K562 (cell line): ENCODE data around the gene R3HDM1. TPM values are rescaled to one million over a fixed set of nuclear protein-coding genes. Genes with fewer than 3 reads are reported as not detected.

Experiments used
- ARID1B ChIP-seq: fragments of 450-650 bp; IDR thresholded peaks from 2 replicates; pipeline ENCODE4 v1.6.1; 2016; ENCODE audit warnings: antibody characterized with exemption, mild to moderate bottlenecking, inconsistent platforms
- ELF4 ChIP-seq: fragments of 450-650 bp; formaldehyde crosslinking; IDR thresholded peaks from 2 replicates; pipeline ENCODE4 v1.4.0; 2022; ENCODE audit warnings: missing genetic modification characterization
- JUNB ChIP-seq: fragments of 450-650 bp; formaldehyde crosslinking; conservative IDR thresholded peaks from 2 replicates; pipeline ENCODE4 v1.4.0; 2020; ENCODE audit warnings: mild to moderate bottlenecking
- RCOR1 ChIP-seq, 2 experiments: IDR thresholded peaks; 2 replicates each; pipeline ENCODE4 v1.6.1; 2012; ENCODE audit warnings: low read depth in 2 of 2, low read length in 2 of 2, borderline replicate concordance in 1 of 2, improper control_type of control experiment in 1 of 2
- SMAD3 ChIP-seq: fragments of 450-650 bp; formaldehyde crosslinking; conservative IDR thresholded peaks from 2 replicates; pipeline ENCODE4 v1.4.0; 2020; ENCODE audit warnings: mild to moderate bottlenecking
- SP1 ChIP-seq: sonication (generic); formaldehyde crosslinking; IDR thresholded peaks from 2 replicates; pipeline ENCODE4 v1.8.1; 2022; ENCODE audit warnings: mild to moderate bottlenecking, missing genetic modification reagents
- STAT5A ChIP-seq: IDR thresholded peaks from 2 replicates; pipeline ENCODE4 v1.6.1; 2012; ENCODE audit warnings: low read length, inconsistent platforms, borderline replicate concordance
- U2AF1 ChIP-seq: fragments of 200-400 bp; formaldehyde crosslinking; optimal IDR thresholded peaks from 2 replicates; pipeline ENCODE3; 2017; ENCODE audit warnings: mild to moderate bottlenecking, low read depth, low read length, moderate library complexity
- ZBED1 ChIP-seq: IDR thresholded peaks from 2 replicates; pipeline ENCODE4 v1.6.1; 2014
- ZNF253 ChIP-seq: fragments of 250-450 bp; sonication (Bioruptor Pico); conservative IDR thresholded peaks from 2 replicates; pipeline ENCODE4 v1.6.1; 2021; ENCODE audit warnings: mild to moderate bottlenecking
- polyA plus RNA-seq, 8 experiments: library from polyadenylated mRNA; depleted of rRNA in 4 of 8; stranded (reverse) in 5 of 8; unstranded in 3 of 8; fragments of >200 nt; fragmentation: Nextera tagmentation in 2 of 8; fragmentation: Illumina TruSeq in 1 of 8; extraction: Ambion mirVana in 2 of 8; extraction: Trizol in 1 of 8; gene quantifications; 2 replicates each; pipeline versions ENCODE4 v1.2.1 to v1.2.3, GENCODE V29; 2011 to 2014; ENCODE audit warnings: inconsistent platforms in 1 of 8, missing spikeins in 1 of 8
- total RNA-seq, 7 experiments: library from RNA; depleted of rRNA in 6 of 7; stranded (reverse); fragments of >200 nt in 6 of 7; fragmentation: Illumina TruSeq in 2 of 7; extraction: Trizol in 2 of 7; gene quantifications; 2 replicates each; pipeline versions ENCODE4 v1.2.1 to v1.2.3, GENCODE V29; 2011 to 2021; ENCODE audit warnings: low replicate concordance in 1 of 7
- TF ChIP-seq, protein P1 (sequence below), 2 experiments: fragments of 450-650 bp; IDR thresholded peaks; 2 replicates each; pipeline ENCODE4 v1.6.1; 2018; ENCODE audit warnings: mild to moderate bottlenecking in 2 of 2, low read depth in 1 of 2; ENCODE audit not compliant: partially characterized antibody in 2 of 2
- TF ChIP-seq, protein P2 (sequence below): fragments of 250-450 bp; sonication (Bioruptor Pico); IDR thresholded peaks from 2 replicates; pipeline ENCODE4 v1.8.0; 2022; ENCODE audit warnings: inconsistent platforms
- TF ChIP-seq, protein P3 (sequence below): fragments of 450-650 bp; IDR thresholded peaks from 2 replicates; pipeline ENCODE4 v1.6.1; 2018; ENCODE audit not compliant: partially characterized antibody
- TF ChIP-seq, protein P4 (sequence below): sonication (generic); formaldehyde crosslinking; IDR thresholded peaks from 2 replicates; pipeline ENCODE4 v1.9.0; 2022; ENCODE audit warnings: mild to moderate bottlenecking, missing genetic modification reagents
- TF ChIP-seq, protein P5 (sequence below): fragments of 450-650 bp; IDR thresholded peaks from one replicate; pipeline ENCODE4 v1.6.1; 2018; ENCODE audit warnings: mild to moderate bottlenecking, moderate library complexity; ENCODE audit not compliant: partially characterized antibody

R3HDM1 gene
- total and polyA plus RNA-seq, 9 of the 15 experiments (the other 6 are each of a cell fraction or from before 2014, with no cell fraction given): 12.4 to 89.4 (median 31.0) TPM

DNA sequence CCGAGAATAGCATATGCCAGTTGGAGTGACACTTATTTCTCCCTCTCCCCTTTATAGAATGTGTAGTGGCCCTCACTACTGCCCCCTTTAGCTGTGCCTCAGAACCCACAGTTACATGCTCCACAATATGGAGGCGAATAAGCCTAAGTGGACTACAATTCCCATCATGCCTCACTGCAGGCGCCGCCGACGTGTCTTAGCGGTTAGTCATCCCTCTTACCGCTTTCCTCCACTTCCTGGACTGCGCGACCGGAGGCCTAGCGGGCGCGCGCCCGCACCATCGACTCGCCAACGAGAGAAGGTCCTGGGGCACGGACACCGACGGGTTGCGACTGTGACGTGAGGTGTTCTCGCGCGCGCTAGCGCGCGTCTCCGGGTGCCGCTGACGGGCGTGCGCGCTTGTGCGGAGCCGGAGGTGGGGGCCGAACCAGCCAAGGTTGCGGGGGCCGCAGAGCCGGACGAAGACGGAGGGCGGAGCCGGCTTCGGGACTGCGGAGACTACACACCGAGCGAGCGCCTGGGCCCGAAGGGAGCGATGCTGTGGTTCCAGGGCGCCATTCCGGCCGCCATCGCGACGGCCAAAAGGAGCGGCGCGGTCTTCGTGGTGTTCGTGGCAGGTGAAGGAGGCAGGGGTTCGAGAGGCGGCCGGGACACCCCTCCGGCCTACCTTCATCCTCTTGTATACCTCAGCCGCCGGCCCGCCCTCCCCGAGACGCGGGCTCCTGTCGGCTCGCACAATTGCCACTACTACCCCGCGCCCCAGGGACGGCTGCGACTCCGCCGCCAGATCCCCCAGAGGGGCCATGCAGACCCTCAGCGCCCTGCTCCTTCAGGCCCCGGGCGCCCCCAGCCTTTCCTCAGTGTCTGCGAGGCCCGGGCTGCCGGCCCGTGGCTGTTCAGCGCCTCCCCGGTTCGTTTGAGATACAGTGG, 210.4 kb downstream of the R3HDM1 start, which contains the start of gene UBXN4 (continued):
- TF ChIP-seq, protein P1, sequence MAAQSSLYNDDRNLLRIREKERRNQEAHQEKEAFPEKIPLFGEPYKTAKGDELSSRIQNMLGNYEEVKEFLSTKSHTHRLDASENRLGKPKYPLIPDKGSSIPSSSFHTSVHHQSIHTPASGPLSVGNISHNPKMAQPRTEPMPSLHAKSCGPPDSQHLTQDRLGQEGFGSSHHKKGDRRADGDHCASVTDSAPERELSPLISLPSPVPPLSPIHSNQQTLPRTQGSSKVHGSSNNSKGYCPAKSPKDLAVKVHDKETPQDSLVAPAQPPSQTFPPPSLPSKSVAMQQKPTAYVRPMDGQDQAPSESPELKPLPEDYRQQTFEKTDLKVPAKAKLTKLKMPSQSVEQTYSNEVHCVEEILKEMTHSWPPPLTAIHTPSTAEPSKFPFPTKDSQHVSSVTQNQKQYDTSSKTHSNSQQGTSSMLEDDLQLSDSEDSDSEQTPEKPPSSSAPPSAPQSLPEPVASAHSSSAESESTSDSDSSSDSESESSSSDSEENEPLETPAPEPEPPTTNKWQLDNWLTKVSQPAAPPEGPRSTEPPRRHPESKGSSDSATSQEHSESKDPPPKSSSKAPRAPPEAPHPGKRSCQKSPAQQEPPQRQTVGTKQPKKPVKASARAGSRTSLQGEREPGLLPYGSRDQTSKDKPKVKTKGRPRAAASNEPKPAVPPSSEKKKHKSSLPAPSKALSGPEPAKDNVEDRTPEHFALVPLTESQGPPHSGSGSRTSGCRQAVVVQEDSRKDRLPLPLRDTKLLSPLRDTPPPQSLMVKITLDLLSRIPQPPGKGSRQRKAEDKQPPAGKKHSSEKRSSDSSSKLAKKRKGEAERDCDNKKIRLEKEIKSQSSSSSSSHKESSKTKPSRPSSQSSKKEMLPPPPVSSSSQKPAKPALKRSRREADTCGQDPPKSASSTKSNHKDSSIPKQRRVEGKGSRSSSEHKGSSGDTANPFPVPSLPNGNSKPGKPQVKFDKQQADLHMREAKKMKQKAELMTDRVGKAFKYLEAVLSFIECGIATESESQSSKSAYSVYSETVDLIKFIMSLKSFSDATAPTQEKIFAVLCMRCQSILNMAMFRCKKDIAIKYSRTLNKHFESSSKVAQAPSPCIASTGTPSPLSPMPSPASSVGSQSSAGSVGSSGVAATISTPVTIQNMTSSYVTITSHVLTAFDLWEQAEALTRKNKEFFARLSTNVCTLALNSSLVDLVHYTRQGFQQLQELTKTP (IDR thresholded peaks at IDR 0.05; ENCODE audit: low read depth in 1 of 2, partially characterized antibody in 2 of 2): peak in 1 of 2 experiments; percentile 86
- TF ChIP-seq, protein P2, sequence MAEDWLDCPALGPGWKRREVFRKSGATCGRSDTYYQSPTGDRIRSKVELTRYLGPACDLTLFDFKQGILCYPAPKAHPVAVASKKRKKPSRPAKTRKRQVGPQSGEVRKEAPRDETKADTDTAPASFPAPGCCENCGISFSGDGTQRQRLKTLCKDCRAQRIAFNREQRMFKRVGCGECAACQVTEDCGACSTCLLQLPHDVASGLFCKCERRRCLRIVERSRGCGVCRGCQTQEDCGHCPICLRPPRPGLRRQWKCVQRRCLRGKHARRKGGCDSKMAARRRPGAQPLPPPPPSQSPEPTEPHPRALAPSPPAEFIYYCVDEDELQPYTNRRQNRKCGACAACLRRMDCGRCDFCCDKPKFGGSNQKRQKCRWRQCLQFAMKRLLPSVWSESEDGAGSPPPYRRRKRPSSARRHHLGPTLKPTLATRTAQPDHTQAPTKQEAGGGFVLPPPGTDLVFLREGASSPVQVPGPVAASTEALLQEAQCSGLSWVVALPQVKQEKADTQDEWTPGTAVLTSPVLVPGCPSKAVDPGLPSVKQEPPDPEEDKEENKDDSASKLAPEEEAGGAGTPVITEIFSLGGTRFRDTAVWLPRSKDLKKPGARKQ (CRISPR knock-in tag): no peak
- TF ChIP-seq, protein P3, sequence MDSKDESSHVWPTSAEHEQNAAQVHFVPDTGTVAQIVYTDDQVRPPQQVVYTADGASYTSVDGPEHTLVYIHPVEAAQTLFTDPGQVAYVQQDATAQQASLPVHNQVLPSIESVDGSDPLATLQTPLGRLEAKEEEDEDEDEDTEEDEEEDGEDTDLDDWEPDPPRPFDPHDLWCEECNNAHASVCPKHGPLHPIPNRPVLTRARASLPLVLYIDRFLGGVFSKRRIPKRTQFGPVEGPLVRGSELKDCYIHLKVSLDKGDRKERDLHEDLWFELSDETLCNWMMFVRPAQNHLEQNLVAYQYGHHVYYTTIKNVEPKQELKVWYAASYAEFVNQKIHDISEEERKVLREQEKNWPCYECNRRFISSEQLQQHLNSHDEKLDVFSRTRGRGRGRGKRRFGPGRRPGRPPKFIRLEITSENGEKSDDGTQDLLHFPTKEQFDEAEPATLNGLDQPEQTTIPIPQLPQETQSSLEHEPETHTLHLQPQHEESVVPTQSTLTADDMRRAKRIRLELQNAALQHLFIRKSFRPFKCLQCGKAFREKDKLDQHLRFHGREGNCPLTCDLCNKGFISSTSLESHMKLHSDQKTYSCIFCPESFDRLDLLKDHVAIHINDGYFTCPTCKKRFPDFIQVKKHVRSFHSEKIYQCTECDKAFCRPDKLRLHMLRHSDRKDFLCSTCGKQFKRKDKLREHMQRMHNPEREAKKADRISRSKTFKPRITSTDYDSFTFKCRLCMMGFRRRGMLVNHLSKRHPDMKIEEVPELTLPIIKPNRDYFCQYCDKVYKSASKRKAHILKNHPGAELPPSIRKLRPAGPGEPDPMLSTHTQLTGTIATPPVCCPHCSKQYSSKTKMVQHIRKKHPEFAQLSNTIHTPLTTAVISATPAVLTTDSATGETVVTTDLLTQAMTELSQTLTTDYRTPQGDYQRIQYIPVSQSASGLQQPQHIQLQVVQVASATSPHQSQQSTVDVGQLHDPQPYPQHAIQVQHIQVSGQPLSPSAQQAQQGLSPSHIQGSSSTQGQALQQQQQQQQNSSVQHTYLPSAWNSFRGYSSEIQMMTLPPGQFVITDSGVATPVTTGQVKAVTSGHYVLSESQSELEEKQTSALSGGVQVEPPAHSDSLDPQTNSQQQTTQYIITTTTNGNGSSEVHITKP: peak; percentile 44
- TF ChIP-seq STAT5A: peak; percentile 38; the same call in 1 of the 2 replicates
- TF ChIP-seq, protein P4, sequence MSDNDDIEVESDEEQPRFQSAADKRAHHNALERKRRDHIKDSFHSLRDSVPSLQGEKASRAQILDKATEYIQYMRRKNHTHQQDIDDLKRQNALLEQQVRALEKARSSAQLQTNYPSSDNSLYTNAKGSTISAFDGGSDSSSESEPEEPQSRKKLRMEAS (CRISPR knock-in tag): peak; percentile 66
- TF ChIP-seq JUNB (CRISPR knock-in tag): 0 out of 2 replicates have a peak, but pooled peaks have one; percentile 30
- peak; percentile 70; the same call in 1 of the 2 replicates for TF ChIP-seq ELF4
- peak; percentile 2 to 53; a peak in 1 of 4 replicates for TF ChIP-seq RCOR1 (IDR thresholded peaks at IDR 0.05; ENCODE audit: borderline replicate concordance in 1 of 2, low read depth in 2 of 2, low read length in 2 of 2)
- TF ChIP-seq SMAD3 (CRISPR knock-in tag): no peak
- TF ChIP-seq U2AF1: peak; percentile 13
- TF ChIP-seq SP1 (CRISPR knock-in tag): peak; percentile 59
- TF ChIP-seq, protein P5, sequence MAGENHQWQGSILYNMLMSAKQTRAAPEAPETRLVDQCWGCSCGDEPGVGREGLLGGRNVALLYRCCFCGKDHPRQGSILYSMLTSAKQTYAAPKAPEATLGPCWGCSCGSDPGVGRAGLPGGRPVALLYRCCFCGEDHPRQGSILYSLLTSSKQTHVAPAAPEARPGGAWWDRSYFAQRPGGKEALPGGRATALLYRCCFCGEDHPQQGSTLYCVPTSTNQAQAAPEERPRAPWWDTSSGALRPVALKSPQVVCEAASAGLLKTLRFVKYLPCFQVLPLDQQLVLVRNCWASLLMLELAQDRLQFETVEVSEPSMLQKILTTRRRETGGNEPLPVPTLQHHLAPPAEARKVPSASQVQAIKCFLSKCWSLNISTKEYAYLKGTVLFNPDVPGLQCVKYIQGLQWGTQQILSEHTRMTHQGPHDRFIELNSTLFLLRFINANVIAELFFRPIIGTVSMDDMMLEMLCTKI: no peak
- no peak for TF ChIP-seq ZBED1
- no peak for TF ChIP-seq ZNF253 (CRISPR knock-in tag)
- no peak for TF ChIP-seq ARID1B
